ENCODE data around the gene SCTR. TPM values are rescaled to one million over a fixed set of nuclear protein-coding genes. Genes with fewer than 3 reads are reported as not detected.

Gene SCTR
- total and polyA plus RNA-seq, 2 donors (not counting 1 experiment from before 2014, with no cell fraction given), result not detected

DNA sequence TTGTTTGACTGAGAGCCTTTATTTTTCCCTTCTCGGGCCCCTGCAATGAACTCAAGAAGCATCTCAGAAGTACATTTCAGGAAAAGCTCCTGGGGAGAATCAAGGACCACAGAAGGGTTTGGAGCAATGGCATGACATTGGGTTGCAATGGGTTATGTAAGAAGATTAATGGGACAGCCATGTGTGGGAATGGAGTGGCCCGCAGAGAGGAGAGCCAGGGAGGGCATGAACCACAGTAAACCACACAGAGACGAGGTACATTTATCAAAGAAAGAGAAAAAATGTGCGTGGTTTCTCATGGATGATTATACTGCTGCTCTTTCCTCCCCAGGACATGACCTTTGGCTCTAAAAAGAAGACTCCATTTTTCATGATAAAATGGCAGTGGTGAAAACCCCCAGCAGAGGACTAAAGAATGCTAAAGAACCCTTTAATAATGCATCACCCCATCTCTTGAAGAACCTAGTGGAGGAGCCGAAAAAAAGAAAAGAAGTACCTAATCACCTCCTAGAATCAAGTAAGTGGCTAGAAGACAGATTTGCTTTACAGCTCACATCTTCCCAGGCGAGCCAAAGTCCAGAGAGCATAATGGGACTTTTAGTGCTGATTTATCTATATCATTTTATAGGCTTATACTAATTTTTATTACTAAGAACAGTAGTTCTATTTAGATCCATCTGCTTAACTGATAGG lies 21.6 kb upstream of the SCTR start:
- H4K20me1 ChIP-seq (ENCODE audit: control insufficient read depth, insufficient read depth, low read length, poor library complexity, severe bottlenecking), result no peaks in the 10 kb centered on the region
- no peak overlapping the region for H3K27ac ChIP-seq (ENCODE audit: low read length in 2 of 2)
- H2AFZ ChIP-seq (ENCODE audit: insufficient read depth, low read depth, low read length, poor library complexity, severe bottlenecking), result no peak overlapping the region
- H3K9me3 ChIP-seq (ENCODE audit: control extremely low read depth in 1 of 3, control insufficient read depth in 2 of 3, insufficient read depth in 1 of 3, low read length in 2 of 3), result peaks cover 0 to 8% (median 0%) of the 10 kb centered on the region in 3 donors
- Mint-ChIP-seq H3K4me1 (peaks cover 11% of the 10 kb centered on the region), H3K4me3 (no peak overlapping the region), H3K9me3 (ENCODE audit: insufficient read depth) (no peaks in the 10 kb centered on the region), H3K27me3 (peaks cover 53% of the 10 kb centered on the region), H3K27ac (no peak overlapping the region)
- H3K27me3 ChIP-seq (replicated peaks in 1 of 4; ENCODE audit: control extremely low read depth in 1 of 4, control insufficient read depth in 3 of 4, insufficient read depth in 4 of 4, low read length in 3 of 4), result peaks cover 0 to 43% (median 16%) of the 10 kb centered on the region in 4 experiments
- no peak overlapping the region for H3K4me2 ChIP-seq (replicated peaks; ENCODE audit: low read depth, low read length, poor library complexity, severe bottlenecking)
- ATAC-seq (ENCODE audit: low read depth) (no peak), DNase-seq (no peak)
- H3K79me2 ChIP-seq (ENCODE audit: control insufficient read depth, insufficient read depth, low read length), result no peaks in the 10 kb centered on the region
- TF ChIP-seq CTCF (IDR thresholded peaks at IDR 0.05) (no peak), EZH2 (IDR thresholded peaks at IDR 0.05; ENCODE audit: borderline replicate concordance, insufficient read depth, low read depth, low read length, poor library complexity, severe bottlenecking) (no peak)
- no peaks in the 10 kb centered on the region for H3K36me3 ChIP-seq (replicated peaks in 1 of 2; ENCODE audit: control extremely low read depth in 1 of 2, control insufficient read depth in 1 of 2, extremely low read depth in 1 of 2, insufficient read depth in 2 of 2, low read length in 1 of 2)
- no peak overlapping the region for H3K4me3 ChIP-seq (ENCODE audit: control extremely low read depth in 1 of 5, extremely low read depth in 1 of 5, insufficient read depth in 1 of 5, low read depth in 2 of 5, low read length in 4 of 5)
- H3K4me1 ChIP-seq (ENCODE audit: control insufficient read depth in 2 of 2, insufficient read depth in 2 of 2, low read length in 2 of 2), result peaks cover 8% of the 10 kb centered on the region in 2 donors
- POLR2A ChIA-PET, result no interaction called here
- no peak overlapping the region for H3K9ac ChIP-seq (ENCODE audit: low read length)
- CTCF ChIA-PET, result no interaction called here
- WGBS (ENCODE audit: insufficient coverage), result 86% methylated on average over 2 of the region's 6 CpGs
- intact Hi-C loops (cut with micrococcal nuclease), result no loop called here

- intact Hi-C loops (cut with micrococcal nuclease), result no loop called here
- DNase-seq (no peak), ATAC-seq (ENCODE audit: low read depth) (no peak)
- H3K4me3 Mint-ChIP-seq, result peak overlapping the region; percentile 35
- no peak overlapping the region for H3K4me3 ChIP-seq (ENCODE audit: control extremely low read depth in 1 of 5, extremely low read depth in 1 of 5, insufficient read depth in 1 of 5, low read depth in 2 of 5, low read length in 4 of 5)
- H3K4me2 ChIP-seq (replicated peaks; ENCODE audit: low read depth, low read length, poor library complexity, severe bottlenecking), result peak overlapping the region; percentile 73
- H3K36me3 ChIP-seq (replicated peaks in 1 of 2; ENCODE audit: control extremely low read depth in 1 of 2, control insufficient read depth in 1 of 2, extremely low read depth in 1 of 2, insufficient read depth in 2 of 2, low read length in 1 of 2), result no peaks in the 10 kb centered on the region
- H3K27me3 ChIP-seq (replicated peaks in 1 of 4; ENCODE audit: control extremely low read depth in 1 of 4, control insufficient read depth in 3 of 4, insufficient read depth in 4 of 4, low read length in 3 of 4), result peaks cover 0 to 47% (median 15%) of the 10 kb centered on the region in 4 experiments
- no peaks in the 10 kb centered on the region for H3K9me3 Mint-ChIP-seq (ENCODE audit: insufficient read depth)
- peaks cover 58% of the 10 kb centered on the region for H3K27me3 Mint-ChIP-seq
- 45% methylated on average over 3 of the region's 11 CpGs for WGBS (ENCODE audit: insufficient coverage)
- peaks cover 8% of the 10 kb centered on the region in 2 donors for H3K4me1 ChIP-seq (ENCODE audit: control insufficient read depth in 2 of 2, insufficient read depth in 2 of 2, low read length in 2 of 2)
- TF ChIP-seq CTCF (IDR thresholded peaks at IDR 0.05), result no peak
- TF ChIP-seq EZH2 (IDR thresholded peaks at IDR 0.05; ENCODE audit: borderline replicate concordance, insufficient read depth, low read depth, low read length, poor library complexity, severe bottlenecking), result no peak
- ChIA-PET POLR2A (no interaction called here), CTCF (no interaction called here)
- no peak overlapping the region for H2AFZ ChIP-seq (ENCODE audit: insufficient read depth, low read depth, low read length, poor library complexity, severe bottlenecking)
- no peaks in the 10 kb centered on the region for H4K20me1 ChIP-seq (ENCODE audit: control insufficient read depth, insufficient read depth, low read length, poor library complexity, severe bottlenecking)
- no peak overlapping the region for H3K27ac Mint-ChIP-seq
- no peak overlapping the region for H3K9ac ChIP-seq (ENCODE audit: low read length)
- H3K79me2 ChIP-seq (ENCODE audit: control insufficient read depth, insufficient read depth, low read length), result no peaks in the 10 kb centered on the region
- peaks cover 11% of the 10 kb centered on the region for H3K4me1 Mint-ChIP-seq
- no peak overlapping the region for H3K27ac ChIP-seq (ENCODE audit: low read length in 2 of 2)
- H3K9me3 ChIP-seq (ENCODE audit: control extremely low read depth in 1 of 3, control insufficient read depth in 2 of 3, insufficient read depth in 1 of 3, low read length in 2 of 3), result peaks cover 0 to 8% (median 0%) of the 10 kb centered on the region in 3 donors
Observed at GRCh38 chr2:119544939-119545475, 20.7 kb upstream of the SCTR start.
